Right lobe of liver (tissue), 4 donors: Measurements from ENCODE around the gene SDR42E2.

Experiments
- POLR2A ChIP-seq: fragments of 450-650 bp; IDR thresholded peaks from one replicate; pipeline ENCODE4 v1.6.1; 2017; ENCODE audit warnings: antibody characterized with exemption, mild to moderate bottlenecking
- TF ChIP-seq, protein P1 (sequence below), 4 donors: fragments of 200-600 bp in 3 of 4; fragments of 450-650 bp in 1 of 4; IDR thresholded peaks; one replicate each; pipeline versions ENCODE4 v1.5.1 to v1.8.0; 2016 to 2022; ENCODE audit warnings: antibody characterized with exemption in 4 of 4, mild to moderate bottlenecking in 2 of 4
- donor health status: DM: no; HTN: no; CAD: no.
- donor health status: DM: no; HTN: no; CAD: no.
- donor health status: DM: no; HTN: yes; CAD: no.

DNA sequence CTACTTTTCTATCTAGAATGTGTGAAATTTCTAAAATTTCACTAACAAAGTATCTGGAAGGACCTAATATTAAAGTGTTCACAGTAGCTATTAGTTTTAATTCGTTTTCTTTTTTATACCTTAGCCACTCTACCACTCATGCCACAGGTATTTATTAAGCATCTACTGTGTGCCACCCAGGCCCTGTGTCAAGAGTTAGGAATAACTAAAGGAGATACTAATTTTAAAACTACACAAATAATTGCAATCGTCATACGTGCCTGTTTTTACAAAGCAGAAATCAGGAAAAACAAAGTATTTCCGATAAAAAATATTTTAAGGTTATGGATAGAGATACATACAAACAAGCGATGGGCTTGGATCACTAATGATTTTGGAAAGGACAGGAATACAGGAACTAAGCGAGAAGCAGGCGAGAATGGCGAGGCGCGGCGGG lies 43.3 kb downstream of the SDR42E2 start:
- TF ChIP-seq, protein P1, sequence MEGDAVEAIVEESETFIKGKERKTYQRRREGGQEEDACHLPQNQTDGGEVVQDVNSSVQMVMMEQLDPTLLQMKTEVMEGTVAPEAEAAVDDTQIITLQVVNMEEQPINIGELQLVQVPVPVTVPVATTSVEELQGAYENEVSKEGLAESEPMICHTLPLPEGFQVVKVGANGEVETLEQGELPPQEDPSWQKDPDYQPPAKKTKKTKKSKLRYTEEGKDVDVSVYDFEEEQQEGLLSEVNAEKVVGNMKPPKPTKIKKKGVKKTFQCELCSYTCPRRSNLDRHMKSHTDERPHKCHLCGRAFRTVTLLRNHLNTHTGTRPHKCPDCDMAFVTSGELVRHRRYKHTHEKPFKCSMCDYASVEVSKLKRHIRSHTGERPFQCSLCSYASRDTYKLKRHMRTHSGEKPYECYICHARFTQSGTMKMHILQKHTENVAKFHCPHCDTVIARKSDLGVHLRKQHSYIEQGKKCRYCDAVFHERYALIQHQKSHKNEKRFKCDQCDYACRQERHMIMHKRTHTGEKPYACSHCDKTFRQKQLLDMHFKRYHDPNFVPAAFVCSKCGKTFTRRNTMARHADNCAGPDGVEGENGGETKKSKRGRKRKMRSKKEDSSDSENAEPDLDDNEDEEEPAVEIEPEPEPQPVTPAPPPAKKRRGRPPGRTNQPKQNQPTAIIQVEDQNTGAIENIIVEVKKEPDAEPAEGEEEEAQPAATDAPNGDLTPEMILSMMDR (IDR thresholded peaks at IDR 0.05): no peak
- no peak for TF ChIP-seq POLR2A
